Lower lobe of right lung (tissue), 2 donors: ENCODE data around the gene ELMO2. TPM values are rescaled to one million over a fixed set of nuclear protein-coding genes. Genes with fewer than 3 reads are reported as not detected.

Source experiments
- ATAC-seq, 2 donors: fragments of 200-7000 bp; cut with Tn5 transposase; one replicate each; pipeline ENCODE4 v1.9.1; 2020 to 2022; ENCODE audit warnings: mild to moderate bottlenecking in 2 of 2, moderate library complexity in 2 of 2
- DNase-seq: peaks from one replicate; pipeline ENCODE4 v3.0.0-alpha.2; 2020
- H3K27ac ChIP-seq: fragments of 200-600 bp; one replicate; pipeline ENCODE4 v1.8.0; 2022
- H3K27me3 ChIP-seq: fragments of 200-600 bp; one replicate; pipeline ENCODE4 v1.8.0; 2022; ENCODE audit warnings: low read depth
- H3K36me3 ChIP-seq: fragments of 200-600 bp; one replicate; pipeline ENCODE4 v1.8.0; 2022; ENCODE audit warnings: mild to moderate bottlenecking
- H3K4me1 ChIP-seq: fragments of 200-600 bp; one replicate; pipeline ENCODE4 v1.8.0; 2022
- H3K4me3 ChIP-seq: fragments of 200-600 bp; one replicate; pipeline ENCODE4 v1.8.0; 2022; ENCODE audit warnings: mild to moderate bottlenecking
- H3K9me3 ChIP-seq: fragments of 200-600 bp; one replicate; pipeline ENCODE4 v1.8.0; 2022
- intact Hi-C: fragments of 100-400 bp; cut with DNase I; formaldehyde crosslinking; loops from one replicate; pipeline ENCODE4 v1.11.0; 2022
- total RNA-seq: library from RNA; stranded (reverse); fragmentation: NEBNext Ultra II Directional; extraction: Animal tissue kit (Norgen Biotek cat#: 25700); gene quantifications from one replicate; pipeline ENCODE4 v1.2.1, GENCODE V29; 2021
- TF ChIP-seq, protein P1 (sequence below): fragments of 200-600 bp; IDR thresholded peaks from one replicate; pipeline ENCODE4 v1.8.0; 2022; ENCODE audit warnings: antibody characterized with exemption, mild to moderate bottlenecking
- donor health status: DM: no; HTN: yes; CAD: no; lungs with severe emphysema.

Gene ELMO2
- total RNA-seq, 1 donor from 2014 or later: 61.9 TPM

DNA sequence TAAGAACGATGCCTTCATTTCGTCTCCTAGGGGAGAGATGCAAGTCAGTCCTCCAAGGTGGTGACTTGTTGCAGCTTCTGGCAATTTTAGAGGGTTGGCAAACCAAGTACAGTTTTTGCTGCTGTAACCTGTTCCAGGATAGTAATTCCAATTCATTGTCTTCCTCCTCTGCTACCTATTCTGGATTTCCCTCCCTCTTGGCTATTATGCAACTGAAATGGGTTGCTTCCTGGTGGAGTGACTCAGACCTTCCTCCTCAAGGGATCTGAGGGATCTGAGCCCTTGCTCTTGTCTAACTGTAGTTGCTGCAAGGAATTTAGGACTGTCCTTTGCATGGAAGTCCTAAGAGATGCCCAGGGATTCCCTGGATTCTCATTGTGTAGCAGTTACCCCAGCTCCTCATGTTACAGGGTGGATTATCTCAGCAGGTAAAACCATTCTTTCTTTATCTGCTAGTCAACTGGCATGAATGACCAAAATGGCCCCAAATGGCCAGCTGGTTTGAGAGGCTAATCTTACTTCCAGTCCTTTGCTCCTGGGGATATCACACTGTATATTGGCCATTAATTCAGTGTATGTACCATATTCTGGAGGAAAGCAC, 17.6 kb upstream of the ELMO2 start:
- Histone ChIP-seq H3K27ac (no peak overlapping the region), H3K9me3 (no peaks in the 10 kb centered on the region), H3K36me3 (no peaks in the 10 kb centered on the region), H3K27me3 (peaks cover 35% of the 10 kb centered on the region), H3K4me3 (no peak overlapping the region), H3K4me1 (no peaks in the 10 kb centered on the region)
- no peak for ATAC-seq
- intact Hi-C loops: no loop called here
- no peak for DNase-seq
- TF ChIP-seq, protein P1, sequence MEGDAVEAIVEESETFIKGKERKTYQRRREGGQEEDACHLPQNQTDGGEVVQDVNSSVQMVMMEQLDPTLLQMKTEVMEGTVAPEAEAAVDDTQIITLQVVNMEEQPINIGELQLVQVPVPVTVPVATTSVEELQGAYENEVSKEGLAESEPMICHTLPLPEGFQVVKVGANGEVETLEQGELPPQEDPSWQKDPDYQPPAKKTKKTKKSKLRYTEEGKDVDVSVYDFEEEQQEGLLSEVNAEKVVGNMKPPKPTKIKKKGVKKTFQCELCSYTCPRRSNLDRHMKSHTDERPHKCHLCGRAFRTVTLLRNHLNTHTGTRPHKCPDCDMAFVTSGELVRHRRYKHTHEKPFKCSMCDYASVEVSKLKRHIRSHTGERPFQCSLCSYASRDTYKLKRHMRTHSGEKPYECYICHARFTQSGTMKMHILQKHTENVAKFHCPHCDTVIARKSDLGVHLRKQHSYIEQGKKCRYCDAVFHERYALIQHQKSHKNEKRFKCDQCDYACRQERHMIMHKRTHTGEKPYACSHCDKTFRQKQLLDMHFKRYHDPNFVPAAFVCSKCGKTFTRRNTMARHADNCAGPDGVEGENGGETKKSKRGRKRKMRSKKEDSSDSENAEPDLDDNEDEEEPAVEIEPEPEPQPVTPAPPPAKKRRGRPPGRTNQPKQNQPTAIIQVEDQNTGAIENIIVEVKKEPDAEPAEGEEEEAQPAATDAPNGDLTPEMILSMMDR: no peak

DNA sequence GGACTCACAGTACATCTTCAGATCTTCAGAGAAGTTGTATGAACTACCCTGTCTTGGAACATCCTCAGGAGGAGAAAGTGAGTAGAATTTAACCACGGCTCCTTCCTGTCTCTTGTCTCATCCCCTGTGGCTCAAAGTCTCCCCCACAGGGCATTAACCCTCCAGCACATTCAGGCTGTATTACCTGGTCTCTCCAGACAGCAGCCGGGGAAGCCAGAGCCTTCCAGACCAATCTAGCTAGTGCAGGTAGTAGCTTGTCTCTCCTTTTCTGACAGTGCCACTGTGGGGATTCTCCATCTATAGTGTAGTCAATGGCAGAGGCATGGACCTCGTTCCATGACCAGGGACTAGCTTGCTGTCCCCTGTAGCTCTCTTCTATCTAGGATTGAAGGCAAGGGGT, 16.9 kb upstream of the ELMO2 start:
- ATAC-seq (no peak), DNase-seq (no peak)
- TF ChIP-seq, protein P1: no peak
- Histone ChIP-seq H3K9me3 (no peaks in the 10 kb centered on the region), H3K36me3 (no peaks in the 10 kb centered on the region), H3K4me3 (no peak overlapping the region), H3K27ac (no peak overlapping the region), H3K27me3 (peaks cover 29% of the 10 kb centered on the region), H3K4me1 (no peaks in the 10 kb centered on the region)
- intact Hi-C loops: no loop called here

DNA sequence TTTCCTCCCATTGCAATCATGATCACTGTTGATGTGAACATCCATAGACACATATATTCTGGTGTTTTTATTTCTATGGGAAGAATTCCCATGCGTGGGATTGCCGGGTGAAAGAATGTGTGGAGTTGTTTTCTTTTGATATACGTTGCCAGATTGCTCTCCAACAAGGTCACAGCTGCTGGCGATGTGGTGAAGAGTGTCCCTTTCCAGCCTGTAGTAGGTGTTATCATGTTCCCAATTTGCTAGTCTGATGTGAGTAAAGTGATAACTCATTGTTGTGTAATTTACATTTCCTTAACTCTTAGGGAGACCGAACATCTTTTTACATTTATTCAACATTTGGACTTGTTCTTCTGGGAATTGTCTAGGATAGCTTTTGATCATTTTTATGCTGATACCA, 14.5 kb upstream of the ELMO2 start:
- Histone ChIP-seq H3K27ac (no peak overlapping the region), H3K4me1 (no peaks in the 10 kb centered on the region), H3K36me3 (no peaks in the 10 kb centered on the region), H3K27me3 (peaks cover 15% of the 10 kb centered on the region), H3K4me3 (no peak overlapping the region), H3K9me3 (no peaks in the 10 kb centered on the region)
- ATAC-seq (no peak), DNase-seq (no peak)
- TF ChIP-seq, protein P1: no peak
- intact Hi-C loops: no loop called here

DNA sequence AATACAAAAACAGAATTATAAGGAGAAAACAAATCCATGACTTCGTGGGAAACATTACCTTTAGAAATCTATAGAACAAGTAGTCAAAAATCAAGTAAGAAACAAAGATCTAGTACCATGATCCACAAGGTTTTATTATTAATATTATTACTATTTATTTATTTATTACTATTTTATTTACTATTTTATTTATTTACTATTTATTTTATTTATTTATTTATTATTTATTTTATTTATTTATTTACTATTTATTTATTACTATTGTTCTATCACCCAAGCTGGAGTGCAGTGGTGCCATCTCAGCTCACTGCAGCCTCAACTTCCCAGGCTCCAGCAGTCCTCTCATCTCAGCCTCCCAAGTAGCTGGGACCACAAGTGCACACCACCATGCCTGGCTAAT, 13.5 kb upstream of the ELMO2 start:
- no peaks in the 10 kb centered on the region for H3K36me3 ChIP-seq
- H3K27me3 ChIP-seq: peaks cover 13% of the 10 kb centered on the region
- DNase-seq (no peak), ATAC-seq (no peak)
- no peaks in the 10 kb centered on the region for H3K4me1 ChIP-seq
- no peak overlapping the region for H3K27ac ChIP-seq
- intact Hi-C loops: no loop called here
- no peak overlapping the region for H3K4me3 ChIP-seq
- no peaks in the 10 kb centered on the region for H3K9me3 ChIP-seq
- TF ChIP-seq, protein P1: no peak

DNA sequence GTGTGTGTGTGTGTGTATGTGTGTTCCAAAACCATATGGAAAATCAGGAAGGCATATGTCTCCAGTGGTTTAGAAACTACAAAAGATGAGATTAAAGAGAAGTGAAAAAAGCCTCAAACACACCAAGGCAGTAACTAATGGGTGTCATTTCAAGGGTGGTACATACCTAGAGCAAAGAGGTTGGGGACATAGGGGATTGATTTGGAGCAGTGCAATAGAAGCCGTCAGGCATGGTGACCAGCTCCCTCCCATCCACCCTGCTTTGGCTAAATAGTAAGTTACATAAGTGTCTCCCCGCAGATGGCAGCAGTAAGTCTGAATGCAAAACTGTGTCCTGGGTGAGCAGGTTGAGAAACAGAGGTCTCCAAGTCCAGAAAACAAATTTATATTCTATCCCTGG, 10.4 kb upstream of the ELMO2 start:
- intact Hi-C loops: no loop called here
- Histone ChIP-seq H3K9me3 (no peaks in the 10 kb centered on the region), H3K4me1 (no peaks in the 10 kb centered on the region), H3K36me3 (no peaks in the 10 kb centered on the region), H3K27ac (no peak overlapping the region), H3K27me3 (no peaks in the 10 kb centered on the region), H3K4me3 (no peak overlapping the region)
- ATAC-seq (no peak), DNase-seq (no peak)
- TF ChIP-seq, protein P1: no peak

DNA sequence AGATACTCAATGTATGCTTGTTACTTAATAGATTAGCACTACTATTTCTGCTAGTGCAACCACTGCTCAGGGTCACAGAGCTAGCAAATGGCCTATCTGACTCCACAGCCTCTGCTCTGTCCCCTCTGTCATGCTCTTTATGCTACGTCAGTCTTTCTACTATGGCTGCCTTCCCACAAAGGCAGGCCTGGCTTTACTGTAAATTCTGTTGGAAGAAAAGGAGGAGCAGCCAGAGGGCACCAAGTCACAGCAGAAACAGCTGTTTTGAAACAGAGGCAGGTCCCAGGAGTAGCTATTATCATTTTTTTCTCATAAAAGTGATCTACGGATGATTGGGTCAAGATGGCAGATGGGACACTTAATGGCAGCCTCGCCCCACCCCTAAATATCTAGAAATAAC, 10.0 kb upstream of the ELMO2 start:
- no peak overlapping the region for H3K27ac ChIP-seq
- H3K36me3 ChIP-seq: no peaks in the 10 kb centered on the region
- no peaks in the 10 kb centered on the region for H3K27me3 ChIP-seq
- H3K9me3 ChIP-seq: no peaks in the 10 kb centered on the region
- TF ChIP-seq, protein P1: no peak
- no peaks in the 10 kb centered on the region for H3K4me1 ChIP-seq
- DNase-seq: no peak
- intact Hi-C loops: no loop called here
- no peak overlapping the region for H3K4me3 ChIP-seq
- no peak for ATAC-seq
